Epidermal melanocyte (primary cell): ENCODE results near the gene KCNK3.

ENCODE experiments used
- DNase-seq: peaks from one replicate; pipeline ENCODE4 v3.0.0; 2011; ENCODE audit warnings: low spot score; ENCODE audit not compliant: insufficient read length

The KCNK3 gene

GRCh38 chr2:26711457-26712161, 19.1 kb downstream of the KCNK3 start:
- DNase-seq, result no peak

DNA sequence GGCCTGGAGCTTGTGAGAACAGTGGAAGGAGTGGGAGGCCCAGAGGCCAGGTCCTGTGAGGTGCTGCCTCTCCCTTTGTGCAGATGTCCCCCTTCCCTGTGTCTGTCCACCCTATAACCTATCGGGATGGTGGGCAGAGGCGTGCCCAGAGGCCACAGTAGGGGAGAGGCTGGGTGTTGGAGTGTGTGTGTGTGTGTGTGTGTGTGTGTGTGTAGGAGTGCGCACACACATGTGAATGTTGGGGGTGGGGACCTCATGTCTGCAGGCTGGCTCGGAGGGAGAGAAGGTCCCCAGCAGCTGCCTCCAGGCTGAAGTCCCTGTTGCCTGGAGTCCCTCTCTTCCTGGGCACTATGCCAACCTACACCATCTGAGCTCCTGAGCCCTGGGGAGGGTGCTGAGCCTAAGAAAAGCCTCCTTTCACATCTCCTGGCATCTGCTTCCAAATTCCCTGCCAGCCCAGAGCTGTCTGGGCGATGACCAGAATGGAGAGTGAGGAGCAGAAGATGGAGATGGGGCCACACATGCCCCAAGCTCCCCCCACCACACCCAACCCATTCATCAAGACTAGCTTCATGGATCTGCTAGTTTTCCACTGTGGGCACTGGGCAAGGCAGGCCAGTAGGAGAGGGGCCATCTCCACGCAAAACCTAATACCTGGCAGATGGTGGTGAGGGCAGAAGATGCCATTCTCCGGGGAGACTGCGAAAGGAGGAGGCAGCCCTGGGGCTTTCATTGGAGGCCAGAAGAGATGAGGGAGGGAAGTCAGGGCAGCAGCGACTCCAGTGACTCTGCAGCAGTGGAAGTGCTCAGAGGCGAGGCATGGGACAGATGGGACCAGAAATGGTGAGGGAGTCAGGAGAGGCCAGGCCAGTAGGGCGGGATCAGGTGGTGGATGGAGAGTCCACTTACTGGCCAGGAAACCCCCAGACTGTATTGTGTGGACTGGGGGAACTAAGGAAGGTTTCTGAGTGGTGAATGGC, 20.3 kb downstream of the KCNK3 start:
- DNase-seq, result no peak

- no peak for DNase-seq
Measured at GRCh38 chr2:26715528-26716270, 23.2 kb downstream of the KCNK3 start.

- DNase-seq, result no peak
Measured at GRCh38 chr2:26716340-26716739, 23.8 kb downstream of the KCNK3 start.

DNA sequence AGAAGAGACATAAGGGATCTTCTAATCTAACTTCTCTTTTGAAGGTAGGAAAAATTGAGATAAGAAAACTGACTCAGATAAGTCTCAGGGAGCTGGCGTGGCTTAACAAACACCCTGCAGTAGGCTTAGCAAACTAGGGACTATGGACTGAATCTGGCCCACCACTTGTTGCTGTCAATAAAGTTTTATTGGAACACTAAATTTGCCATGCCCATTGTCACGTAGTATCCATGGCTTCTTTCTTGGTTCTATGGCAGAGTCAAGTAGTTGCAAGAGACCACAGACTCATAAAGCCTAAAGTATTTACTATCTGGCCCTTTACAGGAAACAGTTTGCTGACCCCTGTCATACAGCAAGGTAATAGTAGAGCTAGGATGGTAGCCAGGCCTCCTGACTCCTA, 24.2 kb downstream of the KCNK3 start:
- DNase-seq, result no peak

DNA sequence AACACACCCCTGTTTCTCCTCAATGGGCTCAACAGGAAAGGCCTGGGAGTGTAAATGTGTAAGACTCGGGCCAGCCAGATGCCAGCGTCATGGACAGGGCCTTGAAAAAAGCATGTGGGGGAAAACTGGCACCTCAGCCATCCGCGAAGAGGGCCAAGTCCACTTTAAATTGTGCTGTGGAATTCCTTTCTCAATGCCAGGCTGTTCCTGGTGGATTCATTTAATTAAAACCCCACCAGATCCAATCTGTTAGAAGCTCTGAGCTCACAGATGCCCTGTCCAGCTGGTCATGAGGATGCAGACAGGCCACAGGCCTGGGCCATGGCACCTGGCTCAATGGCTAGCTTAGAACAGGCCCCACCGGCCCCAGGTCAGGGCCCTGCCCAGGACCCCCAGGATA, 24.8 kb downstream of the KCNK3 start:
- DNase-seq, result no peak

GRCh38 chr2:26718949-26719686, 26.6 kb downstream of the KCNK3 start:
- no peak for DNase-seq

DNA sequence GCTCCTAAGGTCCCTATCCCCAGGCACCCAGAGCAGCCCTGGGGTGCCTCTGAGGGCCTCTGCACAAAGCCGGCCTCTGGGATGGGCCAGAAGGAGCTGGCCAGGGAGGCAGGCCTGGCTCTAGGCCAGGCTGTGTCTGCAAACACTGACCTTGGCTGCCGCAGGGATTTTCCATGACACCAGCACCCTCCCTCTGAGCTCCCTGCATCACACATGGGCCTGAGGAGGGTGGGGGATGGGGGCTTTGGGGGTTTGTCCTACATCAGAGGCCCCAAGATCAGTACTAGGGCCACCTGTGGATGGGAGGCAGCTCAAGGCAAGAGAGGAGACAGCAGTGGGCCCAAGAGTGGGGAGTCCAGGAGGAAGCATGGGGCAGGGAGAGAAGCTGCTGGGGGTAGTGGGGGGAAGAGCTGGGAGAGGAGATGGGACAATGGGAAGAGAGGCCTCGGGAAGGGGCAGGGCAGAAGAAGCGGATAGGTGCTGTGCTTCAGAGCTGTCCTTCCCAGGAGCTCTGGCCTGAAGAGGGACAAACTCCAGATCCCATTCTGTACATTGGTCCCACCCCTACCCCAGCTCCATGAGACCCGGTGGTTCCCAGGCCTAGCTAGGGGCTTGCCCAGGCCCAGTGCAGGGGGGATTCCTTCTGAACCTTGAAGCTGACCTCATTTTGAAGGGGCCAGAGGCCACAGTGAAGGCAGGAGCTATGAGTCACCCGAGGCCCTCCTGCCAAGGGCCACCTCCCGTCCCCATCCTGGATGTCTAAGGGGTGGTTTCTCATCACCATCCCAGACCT, 28.0 kb downstream of the KCNK3 start:
- DNase-seq, result no peak

DNA sequence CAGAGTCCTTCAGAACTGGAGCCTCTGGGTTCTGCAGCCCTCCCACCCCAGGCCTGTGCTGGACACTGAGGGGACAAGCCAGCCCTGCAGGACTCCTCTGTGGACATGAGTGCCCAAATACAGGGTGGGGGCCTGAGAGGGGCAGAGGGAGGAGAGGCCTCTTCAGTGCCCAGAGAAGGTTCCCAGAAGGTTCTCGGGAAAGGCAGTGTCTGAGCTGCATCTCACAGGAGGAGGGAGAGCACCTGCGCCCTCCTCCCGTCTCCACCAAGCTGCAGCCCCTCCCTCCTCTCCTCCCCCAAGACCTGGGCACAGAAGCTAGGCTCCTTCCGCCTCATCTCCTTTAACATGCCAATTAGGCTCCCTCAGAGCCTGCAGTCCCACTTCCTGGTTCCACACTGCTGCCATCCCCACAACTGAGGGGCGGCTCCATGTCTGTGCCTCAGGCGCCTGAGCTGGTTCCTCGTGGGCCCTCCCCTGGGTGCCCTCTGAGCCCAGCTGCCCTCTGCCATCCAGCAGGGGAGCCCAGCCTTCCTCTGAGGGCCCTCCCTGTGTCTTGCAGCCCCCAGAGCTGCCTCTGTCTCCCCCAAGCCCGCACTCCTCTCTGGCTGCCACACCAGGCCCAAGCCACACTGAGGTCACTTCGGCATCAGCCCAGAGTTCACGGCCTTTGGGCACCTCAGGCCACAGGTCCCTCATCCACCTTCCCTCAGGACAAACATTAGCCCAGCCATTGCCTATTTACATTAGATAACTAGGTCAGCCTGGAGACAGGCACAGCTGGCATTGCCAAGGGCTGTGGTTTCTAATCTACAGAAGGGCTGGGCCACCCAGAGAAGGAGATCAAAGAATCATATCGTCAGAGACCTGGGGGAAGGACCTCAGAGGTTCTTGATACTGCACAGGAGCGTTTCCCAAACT, 28.9 kb downstream of the KCNK3 start:
- no peak for DNase-seq

- DNase-seq, result no peak
Measured at GRCh38 chr2:26722328-26722727, 29.8 kb downstream of the KCNK3 start.

DNA sequence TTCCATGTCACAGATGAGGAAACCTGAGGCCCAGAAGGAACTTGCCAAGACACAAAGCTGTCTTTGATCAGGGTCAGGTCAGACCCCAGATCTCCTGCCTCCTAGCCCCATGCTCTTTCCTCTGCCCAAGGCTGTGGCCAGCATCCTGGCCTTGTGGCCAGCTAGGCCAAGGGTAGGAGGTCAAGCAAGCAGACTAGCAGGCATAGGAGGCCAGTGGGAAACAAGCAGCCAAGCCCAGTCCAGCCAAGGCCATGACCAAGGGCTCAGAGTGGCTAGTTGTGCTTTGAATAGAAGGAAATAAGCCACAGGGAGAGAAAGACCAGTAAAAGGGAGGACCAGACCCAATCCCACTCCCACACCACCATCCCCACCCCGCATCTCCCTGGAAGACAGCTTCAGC, 30.4 kb downstream of the KCNK3 start:
- DNase-seq, result no peak

GRCh38 chr2:26723475-26723874, 31.0 kb downstream of the KCNK3 start:
- DNase-seq, result no peak

DNA sequence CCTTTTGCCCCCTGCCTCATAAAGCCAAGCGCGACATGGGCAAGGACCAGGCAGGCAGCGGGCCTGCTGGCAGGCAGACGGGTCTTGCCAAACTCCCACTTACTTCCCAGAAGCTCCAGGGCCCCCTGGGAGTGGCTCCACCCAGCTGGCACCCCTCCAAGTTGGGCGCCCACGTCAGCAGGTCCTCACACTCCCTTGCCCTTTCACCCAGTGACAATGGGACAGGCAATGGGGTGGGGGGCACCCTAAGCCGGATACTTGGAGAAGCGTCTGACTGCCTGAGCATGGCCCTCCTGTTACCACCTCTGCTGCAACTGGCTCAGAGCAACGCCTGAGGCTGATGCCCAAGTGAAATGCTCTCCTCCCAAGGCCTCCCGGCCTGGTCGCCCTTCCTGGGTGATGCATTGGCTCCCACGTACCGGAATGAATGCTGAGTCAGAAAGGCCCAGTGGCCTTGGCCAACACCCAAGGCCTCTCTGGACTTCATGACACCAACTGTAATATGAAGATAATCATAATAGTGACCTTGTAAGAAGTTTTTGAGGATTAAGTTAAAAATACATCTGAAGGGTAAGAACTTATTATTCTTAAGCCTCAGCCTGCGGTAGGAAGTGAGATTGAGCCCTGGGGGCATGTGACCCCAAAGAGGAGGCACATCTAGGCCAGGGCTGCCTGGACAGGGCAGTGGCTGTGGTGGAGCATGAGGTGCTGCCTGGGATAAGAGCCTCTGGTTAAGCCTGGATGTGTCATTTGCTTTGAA, 31.6 kb downstream of the KCNK3 start:
- DNase-seq, result no peak

DNA sequence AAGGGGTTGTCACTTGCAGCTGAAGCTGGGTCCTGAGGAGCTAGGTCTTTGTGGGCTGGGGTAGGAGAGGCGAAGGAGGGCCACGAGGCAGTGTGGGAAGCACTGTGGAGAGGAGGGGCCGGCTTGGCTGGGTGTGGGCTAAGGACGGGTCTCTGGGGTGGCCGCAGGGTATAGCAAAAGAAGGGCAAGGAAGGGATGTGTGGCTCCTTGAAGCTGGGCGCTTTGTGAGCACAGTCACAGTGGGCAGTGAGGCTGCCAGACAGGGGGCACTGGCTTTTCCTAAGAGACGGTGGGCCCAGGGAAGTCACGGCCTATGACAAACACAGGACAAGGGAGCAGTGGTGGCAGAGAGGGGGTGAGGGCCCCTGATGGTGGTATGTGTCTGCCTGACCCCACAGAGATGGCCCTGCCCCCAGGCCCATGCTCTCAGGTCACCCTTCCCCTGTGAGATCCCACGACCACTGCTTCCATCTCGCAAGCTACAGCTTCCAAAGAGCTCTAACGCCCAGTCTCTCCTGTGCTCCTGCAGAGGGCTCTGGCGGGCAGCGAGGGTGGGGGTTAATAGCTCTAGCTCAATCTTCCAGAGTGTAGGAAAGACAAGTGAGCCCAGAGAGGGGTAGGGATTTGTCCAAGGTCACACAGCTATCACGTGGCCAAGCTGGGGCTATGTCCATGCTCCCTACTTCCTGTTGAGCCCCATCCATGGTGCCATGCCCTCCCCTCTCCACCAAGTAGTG, 32.4 kb downstream of the KCNK3 start:
- DNase-seq, result no peak

DNA sequence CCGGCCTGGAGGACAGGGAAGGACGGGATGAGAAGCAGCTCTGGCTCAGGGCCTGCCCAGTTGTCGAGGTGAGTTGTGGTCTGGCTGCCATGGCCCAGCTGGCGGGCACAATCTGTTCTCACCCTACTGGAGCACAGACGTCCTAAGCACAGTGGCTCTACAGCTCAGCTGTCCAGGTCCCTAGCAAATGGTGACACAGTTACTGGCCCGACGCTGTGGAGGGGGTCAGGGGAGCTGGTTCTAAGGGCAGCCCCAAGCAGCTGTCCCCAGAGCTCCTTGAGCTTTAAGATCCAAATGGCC, 32.9 kb downstream of the KCNK3 start:
- no peak for DNase-seq

DNA sequence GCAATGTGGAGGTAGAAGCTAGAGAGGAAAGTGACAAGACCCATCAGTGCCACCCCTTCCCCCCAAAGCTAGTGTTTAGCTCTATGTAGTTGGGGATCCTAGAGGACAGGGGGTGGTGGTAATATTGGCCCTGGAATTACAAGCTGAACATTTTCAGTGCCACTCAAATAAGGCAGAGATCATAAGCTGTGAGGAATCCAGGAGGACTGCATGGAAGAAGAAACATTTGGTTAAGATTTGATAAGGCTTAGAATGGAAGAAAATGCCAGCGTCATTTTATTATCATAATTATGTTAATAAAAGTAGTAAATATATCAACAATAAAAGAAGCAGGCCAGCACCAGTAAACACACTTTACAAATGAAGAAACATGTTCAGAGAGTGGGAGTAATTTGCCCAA, 33.7 kb downstream of the KCNK3 start:
- no peak for DNase-seq

DNA sequence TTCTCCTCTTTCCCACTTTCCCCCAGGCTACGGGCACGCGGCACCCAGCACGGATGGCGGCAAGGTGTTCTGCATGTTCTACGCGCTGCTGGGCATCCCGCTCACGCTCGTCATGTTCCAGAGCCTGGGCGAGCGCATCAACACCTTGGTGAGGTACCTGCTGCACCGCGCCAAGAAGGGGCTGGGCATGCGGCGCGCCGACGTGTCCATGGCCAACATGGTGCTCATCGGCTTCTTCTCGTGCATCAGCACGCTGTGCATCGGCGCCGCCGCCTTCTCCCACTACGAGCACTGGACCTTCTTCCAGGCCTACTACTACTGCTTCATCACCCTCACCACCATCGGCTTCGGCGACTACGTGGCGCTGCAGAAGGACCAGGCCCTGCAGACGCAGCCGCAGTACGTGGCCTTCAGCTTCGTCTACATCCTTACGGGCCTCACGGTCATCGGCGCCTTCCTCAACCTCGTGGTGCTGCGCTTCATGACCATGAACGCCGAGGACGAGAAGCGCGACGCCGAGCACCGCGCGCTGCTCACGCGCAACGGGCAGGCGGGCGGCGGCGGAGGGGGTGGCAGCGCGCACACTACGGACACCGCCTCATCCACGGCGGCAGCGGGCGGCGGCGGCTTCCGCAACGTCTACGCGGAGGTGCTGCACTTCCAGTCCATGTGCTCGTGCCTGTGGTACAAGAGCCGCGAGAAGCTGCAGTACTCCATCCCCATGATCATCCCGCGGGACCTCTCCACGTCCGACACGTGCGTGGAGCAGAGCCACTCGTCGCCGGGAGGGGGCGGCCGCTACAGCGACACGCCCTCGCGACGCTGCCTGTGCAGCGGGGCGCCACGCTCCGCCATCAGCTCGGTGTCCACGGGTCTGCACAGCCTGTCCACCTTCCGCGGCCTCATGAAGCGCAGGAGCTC, 35.4 kb downstream of the KCNK3 start:
- DNase-seq, result no peak
